ENCODE data around the gene PHLDA3. TPM values are rescaled to one million over a fixed set of nuclear protein-coding genes. Genes with fewer than 3 reads are reported as not detected.

Gene PHLDA3
- total and polyA plus RNA-seq, 2 of the 13 experiments (the other 11 are each of a cell fraction or from before 2014, with no cell fraction given): 16.7 to 33.6 TPM

- TF ChIP-seq BCL3 (CRISPR knock-in tag; IDR thresholded peaks at IDR 0.05) (peak; percentile 28; the same call in 1 of the 2 replicates), TCF7 (IDR thresholded peaks at IDR 0.05; ENCODE audit: low read depth) (no peak), ARID4A (CRISPR knock-in tag; IDR thresholded peaks at IDR 0.05; ENCODE audit: borderline replicate concordance) (no peak; the same call in 1 of the 2 replicates), E2F1 (CRISPR knock-in tag; IDR thresholded peaks at IDR 0.05) (no peak), FOSL1 (CRISPR knock-in tag; IDR thresholded peaks at IDR 0.05; ENCODE audit: borderline replicate concordance) (no peak), FIP1L1 (IDR thresholded peaks at IDR 0.05; ENCODE audit: borderline replicate concordance, insufficient read depth, low read depth, low read length) (no peak), ZNF674 (CRISPR knock-in tag; IDR thresholded peaks at IDR 0.05; ENCODE audit: low read depth) (no peak), ZNF281 (CRISPR knock-in tag; IDR thresholded peaks at IDR 0.05; ENCODE audit: borderline replicate concordance) (no peak), FOXM1 (CRISPR knock-in tag; IDR thresholded peaks at IDR 0.05) (no peak), ZNF784 (CRISPR knock-in tag; IDR thresholded peaks at IDR 0.05; ENCODE audit: borderline replicate concordance) (no peak), ONECUT2 (CRISPR knock-in tag; IDR thresholded peaks at IDR 0.05) (no peak), ZNF572 (CRISPR knock-in tag; IDR thresholded peaks at IDR 0.05) (0 out of 2 replicates have a peak, but pooled peaks have one; percentile 39), ZBTB46 (CRISPR knock-in tag; IDR thresholded peaks at IDR 0.05; ENCODE audit: borderline replicate concordance) (no peak), ZBTB7A (CRISPR knock-in tag; IDR thresholded peaks at IDR 0.05) (peak; percentile 72; the same call in 1 of the 2 replicates), HDAC6 (IDR thresholded peaks at IDR 0.05; ENCODE audit: low read depth, low read length) (no peak), PPARG (CRISPR knock-in tag; conservative IDR thresholded peaks at IDR 0.05) (no peak)
These were observed 12.9 kb upstream of the PHLDA3 start (continued) for GRCh38 chr1:201481761-201482493.
